Caki2 (cell line): ENCODE measurements around the gene WASHC2C. TPM values are rescaled to one million over a fixed set of nuclear protein-coding genes. Genes with fewer than 3 reads are reported as not detected.
"Not testable (repeated sequence)": the region's sequence is repeated elsewhere in the genome, so short reads cannot be mapped to it uniquely, and the experiment has no call there.

Experiments
- DNase-seq: peaks from one replicate; pipeline ENCODE4 v3.0.0-alpha.2; 2015; ENCODE audit warnings: low read depth
- in situ Hi-C: cut with HindIII; loops from 2 replicates; pipeline ENCODE4 v1.10.0; 2016; ENCODE audit warnings: low sequenced_read_pairs, low pct_unique_long_range_greater_than_20kb, mixed read lengths
- total RNA-seq: library from RNA; depleted of rRNA; stranded (reverse); fragments of >200 nt; shearing (Covaris generic); gene quantifications from 2 replicates; pipeline ENCODE4 v1.2.3, GENCODE V29; 2014; ENCODE audit warnings: low replicate concordance

WASHC2C gene
- total RNA-seq, 1 experiment from 2014 or later: 19.6 TPM

GRCh38 chr10:45756065-45756464 is 29.0 kb downstream of the WASHC2C start:
- DNase-seq: not testable (repeated sequence)

GRCh38 chr10:45757661-45758396 is 30.8 kb downstream of the WASHC2C start:
- DNase-seq, in situ Hi-C loops: not testable (repeated sequence)

More at GRCh38 chr10:45756065-45756464, 29.0 kb downstream of the WASHC2C start:
- in situ Hi-C loops: not testable (repeated sequence)

- in situ Hi-C loops, DNase-seq: not testable (repeated sequence)
These were observed 34.6 kb downstream of the WASHC2C start for GRCh38 chr10:45761622-45762021.

- in situ Hi-C loops: not testable (repeated sequence)
These were observed 36.0 kb downstream of the WASHC2C start for GRCh38 chr10:45763037-45763436.

GRCh38 chr10:45768334-45768733 is 41.3 kb downstream of the WASHC2C start:
- in situ Hi-C loops: not testable (repeated sequence)

More at GRCh38 chr10:45763037-45763436, 36.0 kb downstream of the WASHC2C start:
- DNase-seq: not testable (repeated sequence)

GRCh38 chr10:45771757-45772461 is 44.8 kb downstream of the WASHC2C start:
- DNase-seq, in situ Hi-C loops: not testable (repeated sequence)

More at GRCh38 chr10:45768334-45768733, 41.3 kb downstream of the WASHC2C start:
- not testable (repeated sequence) for DNase-seq

- DNase-seq, in situ Hi-C loops: not testable (repeated sequence)
These were observed 59.2 kb downstream of the WASHC2C start for GRCh38 chr10:45786217-45786616.

- in situ Hi-C loops, DNase-seq: not testable (repeated sequence)
These were observed 60.2 kb downstream of the WASHC2C start for GRCh38 chr10:45787212-45787741.

GRCh38 chr10:45789991-45790390 is 62.9 kb downstream of the WASHC2C start:
- in situ Hi-C loops, DNase-seq: not testable (repeated sequence)

GRCh38 chr10:45790694-45791426 is 63.8 kb downstream of the WASHC2C start:
- DNase-seq, in situ Hi-C loops: not testable (repeated sequence)

- DNase-seq, in situ Hi-C loops: not testable (repeated sequence)
These were observed 67.7 kb downstream of the WASHC2C start for GRCh38 chr10:45794761-45795160.

GRCh38 chr10:45803060-45804010 is 76.3 kb downstream of the WASHC2C start:
- DNase-seq, in situ Hi-C loops: not testable (repeated sequence)

- DNase-seq, in situ Hi-C loops: not testable (repeated sequence)
These were observed 77.9 kb downstream of the WASHC2C start for GRCh38 chr10:45804996-45805395.

- no peak for DNase-seq
- in situ Hi-C loops: no loop called here
These were observed 82.8 kb downstream of the WASHC2C start for GRCh38 chr10:45809837-45810236.

- DNase-seq: no peak
- in situ Hi-C loops: no loop called here
These were observed 84.0 kb downstream of the WASHC2C start for GRCh38 chr10:45811075-45811474.

- in situ Hi-C loops, DNase-seq: not testable (repeated sequence)
These were observed 85.9 kb downstream of the WASHC2C start for GRCh38 chr10:45812959-45813358.

GRCh38 chr10:45814146-45814545 is 87.1 kb downstream of the WASHC2C start:
- in situ Hi-C loops: not testable (repeated sequence)
- peak; percentile 19 for DNase-seq
